OCI-LY1 (cell line): ENCODE data around the gene OSBPL5.

Experiments used
- EZH2 ChIP-seq: fragments of 200-600 bp; sonication (generic), shearing (Covaris generic); IDR thresholded peaks from 2 replicates; pipeline ENCODE4 v1.8.0; 2017; ENCODE audit warnings: borderline replicate concordance, mixed run types, mild to moderate bottlenecking, antibody characterized with exemption, low read length, moderate library complexity, mixed read lengths
- TF ChIP-seq, protein P1 (sequence below): fragments of 200-600 bp; sonication (generic), shearing (Covaris generic); IDR thresholded peaks from 2 replicates; pipeline ENCODE4 v1.5.1; 2017; ENCODE audit warnings: mild to moderate bottlenecking, antibody characterized with exemption, low read length, moderate library complexity, mixed read lengths

DNA sequence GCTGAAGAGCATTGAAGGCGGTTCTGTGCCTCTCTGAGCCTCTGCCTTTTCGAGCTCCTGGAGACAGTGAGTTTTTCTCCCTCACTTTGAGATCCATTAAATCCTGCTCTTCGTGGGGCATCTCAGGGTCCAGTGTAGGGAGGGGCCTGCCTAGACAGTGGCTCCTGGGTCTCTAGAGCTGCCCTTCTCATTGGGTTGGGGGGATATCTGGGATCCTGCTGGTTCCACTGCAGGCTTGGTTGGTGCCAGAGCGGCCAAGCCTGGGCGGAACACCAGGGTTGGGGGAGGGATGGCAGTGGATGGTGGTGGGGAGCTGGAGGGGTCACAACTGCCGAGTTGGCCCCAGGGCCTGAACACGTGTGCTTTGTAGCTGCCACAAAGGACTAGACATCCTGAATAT is 55.7 kb downstream of the OSBPL5 start:
- TF ChIP-seq, protein P1, sequence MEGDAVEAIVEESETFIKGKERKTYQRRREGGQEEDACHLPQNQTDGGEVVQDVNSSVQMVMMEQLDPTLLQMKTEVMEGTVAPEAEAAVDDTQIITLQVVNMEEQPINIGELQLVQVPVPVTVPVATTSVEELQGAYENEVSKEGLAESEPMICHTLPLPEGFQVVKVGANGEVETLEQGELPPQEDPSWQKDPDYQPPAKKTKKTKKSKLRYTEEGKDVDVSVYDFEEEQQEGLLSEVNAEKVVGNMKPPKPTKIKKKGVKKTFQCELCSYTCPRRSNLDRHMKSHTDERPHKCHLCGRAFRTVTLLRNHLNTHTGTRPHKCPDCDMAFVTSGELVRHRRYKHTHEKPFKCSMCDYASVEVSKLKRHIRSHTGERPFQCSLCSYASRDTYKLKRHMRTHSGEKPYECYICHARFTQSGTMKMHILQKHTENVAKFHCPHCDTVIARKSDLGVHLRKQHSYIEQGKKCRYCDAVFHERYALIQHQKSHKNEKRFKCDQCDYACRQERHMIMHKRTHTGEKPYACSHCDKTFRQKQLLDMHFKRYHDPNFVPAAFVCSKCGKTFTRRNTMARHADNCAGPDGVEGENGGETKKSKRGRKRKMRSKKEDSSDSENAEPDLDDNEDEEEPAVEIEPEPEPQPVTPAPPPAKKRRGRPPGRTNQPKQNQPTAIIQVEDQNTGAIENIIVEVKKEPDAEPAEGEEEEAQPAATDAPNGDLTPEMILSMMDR = no peak
- no peak for TF ChIP-seq EZH2
